MM.1S (cell line): ENCODE measurements around the gene SLC26A2.

Source experiments
- EZH2 ChIP-seq: fragments of 300-600 bp; sonication (generic); optimal IDR thresholded peaks from 2 replicates; pipeline ENCODE3; 2017; ENCODE audit warnings: low read depth, mild to moderate bottlenecking, antibody characterized with exemption, low read length, mixed read lengths
- EZH2phosphoT487 ChIP-seq: fragments of 300-600 bp; sonication (generic); IDR thresholded peaks from 2 replicates; pipeline ENCODE4 v1.6.1; 2018; ENCODE audit warnings: antibody characterized with exemption, low read length

GRCh38 chr5:149921597-149921996 is 39.0 kb upstream of the SLC26A2 start:
- TF ChIP-seq EZH2phosphoT487 = no peak
- TF ChIP-seq EZH2 = no peak
